ENCODE data around the gene CNTNAP2.

GRCh38 chr7:146982482-146982881, 865.9 kb downstream of the CNTNAP2 start:
- no peak for TF ChIP-seq SKIL (CRISPR knock-in tag; IDR thresholded peaks at IDR 0.05; ENCODE audit: borderline replicate concordance)
- no peak for TF ChIP-seq NR3C1 (CRISPR knock-in tag; IDR thresholded peaks at IDR 0.05)
- TF ChIP-seq SNRNP70 (IDR thresholded peaks at IDR 0.05; ENCODE audit: low read depth, low read length): no peak
- no peak for TF ChIP-seq ZNF784 (CRISPR knock-in tag; IDR thresholded peaks at IDR 0.05; ENCODE audit: borderline replicate concordance)
- no peak for TF ChIP-seq BRCA1 (CRISPR knock-in tag; IDR thresholded peaks at IDR 0.05)
- TF ChIP-seq MLXIP (CRISPR knock-in tag; IDR thresholded peaks at IDR 0.05; ENCODE audit: borderline replicate concordance): no peak
- no peak for TF ChIP-seq ZNF274 (CRISPR knock-in tag; IDR thresholded peaks at IDR 0.05)
- no peak for TF ChIP-seq FOXA3 (CRISPR knock-in tag; IDR thresholded peaks at IDR 0.05)
- no peak for TF ChIP-seq ZBTB33 (CRISPR knock-in tag; IDR thresholded peaks at IDR 0.05)
- no peak for TF ChIP-seq RAD21 (CRISPR knock-in tag; IDR thresholded peaks at IDR 0.05)
- no peak for TF ChIP-seq ZFP36 (IDR thresholded peaks at IDR 0.05; ENCODE audit: borderline replicate concordance, low read depth, low read length, partially characterized antibody)
- TF ChIP-seq ATF1 (CRISPR knock-in tag; IDR thresholded peaks at IDR 0.05): no peak
- TF ChIP-seq MAZ (IDR thresholded peaks at IDR 0.05; ENCODE audit: borderline replicate concordance, low read depth, low read length): no peak
- no peak for TF ChIP-seq MAZ (CRISPR knock-in tag; IDR thresholded peaks at IDR 0.05; ENCODE audit: low read depth)
